ENCODE data around the gene EP300.
"Not testable (repeated sequence)": the region's sequence is repeated elsewhere in the genome, so short reads cannot be mapped to it uniquely, and the experiment has no call there.

Gene EP300

GRCh38 chr22:41152902-41153301 lies 60.5 kb downstream of the EP300 start:
- DNase-seq (ENCODE audit: low spot score), result no peak

DNA sequence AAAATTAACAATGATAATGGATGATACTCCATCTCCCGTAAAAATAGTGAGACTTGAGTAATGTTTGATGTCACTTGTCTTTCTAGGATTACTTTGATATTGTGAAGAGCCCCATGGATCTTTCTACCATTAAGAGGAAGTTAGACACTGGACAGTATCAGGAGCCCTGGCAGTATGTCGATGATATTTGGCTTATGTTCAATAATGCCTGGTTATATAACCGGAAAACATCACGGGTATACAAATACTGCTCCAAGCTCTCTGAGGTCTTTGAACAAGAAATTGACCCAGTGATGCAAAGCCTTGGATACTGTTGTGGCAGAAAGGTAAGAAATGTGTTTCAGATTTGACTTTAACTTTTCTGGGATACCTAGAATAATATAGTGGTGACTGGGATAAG lies 64.7 kb downstream of the EP300 start:
- no peak for DNase-seq (ENCODE audit: low spot score)

DNA sequence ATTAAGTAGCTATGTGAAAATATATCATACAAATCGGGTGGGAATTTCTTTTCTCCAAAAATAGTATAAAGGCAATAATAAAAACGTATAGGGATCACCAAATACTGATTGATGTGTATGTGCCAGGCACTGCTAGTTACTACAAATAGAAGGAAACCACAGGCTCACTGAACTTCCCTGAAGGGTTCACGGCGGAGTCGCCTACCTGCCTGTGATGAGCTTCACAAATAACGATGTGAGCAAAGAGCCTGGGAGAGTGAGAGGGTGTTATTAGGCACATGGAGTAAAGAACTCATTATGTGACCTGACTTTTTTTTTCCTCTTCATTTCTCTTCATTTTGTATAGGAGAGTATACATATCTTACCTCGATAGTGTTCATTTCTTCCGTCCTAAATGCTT lies 76.8 kb downstream of the EP300 start:
- no peak for DNase-seq (ENCODE audit: low spot score)

DNA sequence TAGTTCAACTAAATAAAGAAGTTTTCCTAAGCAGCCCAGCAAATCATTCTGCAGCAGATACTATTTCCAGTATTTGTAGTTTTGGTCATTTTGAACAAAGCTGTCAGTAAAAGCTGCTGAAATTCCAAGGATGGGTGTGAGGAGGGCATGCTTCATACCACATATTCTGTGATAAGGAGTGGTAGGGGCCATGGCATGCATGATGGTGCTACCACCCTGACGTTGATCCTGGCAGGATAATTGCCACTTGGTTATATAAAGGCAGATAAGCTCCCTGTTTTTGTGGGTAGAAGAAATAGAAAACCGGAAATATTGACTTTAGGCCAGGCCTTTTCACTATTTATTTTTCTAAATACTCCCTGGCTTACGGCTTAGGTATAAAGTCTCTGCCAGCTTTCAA lies 79.6 kb downstream of the EP300 start:
- DNase-seq (ENCODE audit: low spot score), result no peak

GRCh38 chr22:41175546-41175945 lies 83.2 kb downstream of the EP300 start:
- no peak for DNase-seq (ENCODE audit: low spot score)

- DNase-seq (ENCODE audit: low spot score), result no peak
Observed at GRCh38 chr22:41177040-41177621, 84.7 kb downstream of the EP300 start.

- no peak for DNase-seq (ENCODE audit: low spot score)
Observed at GRCh38 chr22:41177622-41178424, 85.4 kb downstream of the EP300 start.

DNA sequence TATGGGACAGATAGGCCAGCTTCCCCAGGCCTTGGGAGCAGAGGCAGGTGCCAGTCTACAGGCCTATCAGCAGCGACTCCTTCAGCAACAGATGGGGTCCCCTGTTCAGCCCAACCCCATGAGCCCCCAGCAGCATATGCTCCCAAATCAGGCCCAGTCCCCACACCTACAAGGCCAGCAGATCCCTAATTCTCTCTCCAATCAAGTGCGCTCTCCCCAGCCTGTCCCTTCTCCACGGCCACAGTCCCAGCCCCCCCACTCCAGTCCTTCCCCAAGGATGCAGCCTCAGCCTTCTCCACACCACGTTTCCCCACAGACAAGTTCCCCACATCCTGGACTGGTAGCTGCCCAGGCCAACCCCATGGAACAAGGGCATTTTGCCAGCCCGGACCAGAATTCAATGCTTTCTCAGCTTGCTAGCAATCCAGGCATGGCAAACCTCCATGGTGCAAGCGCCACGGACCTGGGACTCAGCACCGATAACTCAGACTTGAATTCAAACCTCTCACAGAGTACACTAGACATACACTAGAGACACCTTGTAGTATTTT lies 86.1 kb downstream of the EP300 start:
- no peak for DNase-seq (ENCODE audit: low spot score)

DNA sequence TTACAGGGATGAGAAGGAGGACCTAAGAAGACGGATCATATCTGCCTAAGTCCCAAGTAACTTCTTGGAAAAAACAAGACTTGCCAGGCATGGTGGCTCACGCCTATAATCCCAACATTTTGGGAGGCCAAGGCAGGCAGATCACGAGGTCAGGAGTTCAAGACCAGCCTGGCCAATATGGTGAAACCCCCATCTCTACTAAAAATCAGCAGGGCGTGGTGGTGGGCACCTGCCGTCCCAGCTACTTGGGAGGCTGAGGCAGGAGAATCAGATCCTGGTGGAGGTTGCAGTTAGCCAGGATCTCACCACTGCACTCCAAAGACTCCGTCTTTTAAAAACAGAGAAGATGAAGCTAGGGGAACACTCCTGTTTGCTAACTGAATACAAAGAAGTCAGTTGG lies 88.0 kb downstream of the EP300 start:
- DNase-seq (ENCODE audit: low spot score), result not testable (repeated sequence)

GRCh38 chr22:41180926-41181325 lies 88.5 kb downstream of the EP300 start:
- DNase-seq (ENCODE audit: low spot score), result no peak

DNA sequence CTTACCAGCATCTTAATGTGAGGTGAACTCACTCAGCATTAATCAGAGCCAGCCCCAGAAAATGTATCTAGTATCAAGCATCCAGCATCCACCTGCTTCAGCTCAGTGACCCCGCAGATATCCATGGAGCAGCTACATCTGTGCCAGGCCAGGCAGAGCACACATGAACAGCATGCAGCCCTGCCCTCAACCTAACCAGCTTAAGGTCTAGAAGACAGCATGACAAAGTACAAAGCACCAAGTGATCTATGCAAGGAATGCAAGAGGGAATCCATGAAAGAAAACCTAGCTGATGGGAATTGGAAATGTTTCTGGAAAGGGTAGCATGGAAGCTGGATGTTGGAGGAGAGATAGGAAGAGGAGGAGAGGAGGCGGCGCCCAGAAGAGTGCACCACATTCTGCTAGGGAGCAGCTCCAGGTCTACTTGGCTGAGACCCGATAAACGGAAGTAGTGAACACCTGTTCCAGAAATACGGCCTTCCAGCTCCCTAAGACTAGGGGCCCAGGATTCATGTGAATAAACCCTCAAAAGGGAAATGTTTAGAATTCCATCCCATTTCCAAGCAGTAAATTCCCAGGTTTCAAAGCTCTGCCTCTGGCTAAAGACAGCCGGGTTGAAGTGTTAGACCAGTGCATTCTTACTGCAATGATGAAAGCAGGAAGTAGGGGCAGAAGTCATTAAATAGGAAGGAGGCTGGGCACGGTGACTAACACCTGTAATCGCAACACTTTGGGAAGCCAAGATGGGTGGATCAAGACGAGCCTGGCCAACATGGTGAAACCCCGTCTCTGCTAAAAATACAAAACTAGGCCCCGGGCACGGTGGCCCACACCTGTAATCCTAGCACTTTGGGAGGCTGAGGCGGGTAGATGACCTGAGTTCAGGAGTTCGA lies 89.2 kb downstream of the EP300 start:
- no peak for DNase-seq (ENCODE audit: low spot score)

- no peak for DNase-seq (ENCODE audit: low spot score)
Observed at GRCh38 chr22:41184679-41185078, 92.3 kb downstream of the EP300 start.

GRCh38 chr22:41191467-41191866 lies 99.1 kb downstream of the EP300 start:
- no peak for DNase-seq (ENCODE audit: low spot score)

- no peak for DNase-seq (ENCODE audit: low spot score)
Observed at GRCh38 chr22:41193829-41194228, 101.4 kb downstream of the EP300 start.

- peak; percentile 76 for DNase-seq (ENCODE audit: low spot score)
Observed at GRCh38 chr22:41197038-41197972, 104.9 kb downstream of the EP300 start.

GRCh38 chr22:41198027-41198580 lies 105.7 kb downstream of the EP300 start:
- DNase-seq (ENCODE audit: low spot score), result no peak

DNA sequence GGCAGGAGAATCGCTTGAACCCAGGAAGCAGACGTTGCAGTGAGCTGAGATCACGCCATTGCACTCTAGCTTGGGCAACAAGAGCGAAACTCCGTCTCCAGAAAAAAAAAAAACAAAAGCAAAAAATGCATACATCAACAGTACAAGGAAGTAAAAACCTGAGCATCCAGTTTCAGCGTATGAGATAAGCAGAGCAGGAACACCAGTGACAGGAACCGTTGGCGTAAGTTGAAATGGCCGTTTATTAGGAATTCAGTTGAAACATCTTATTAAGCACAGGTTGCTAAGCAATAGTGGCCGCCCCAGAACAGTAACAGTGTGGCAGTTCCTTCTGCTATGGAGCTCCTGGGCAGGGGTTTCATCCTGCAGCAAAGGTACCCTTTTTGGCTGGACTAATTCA lies 108.7 kb downstream of the EP300 start:
- no peak for DNase-seq (ENCODE audit: low spot score)

- no peak for DNase-seq (ENCODE audit: low spot score)
Observed at GRCh38 chr22:41203118-41203517, 110.7 kb downstream of the EP300 start.

GRCh38 chr22:41204066-41204465 lies 111.7 kb downstream of the EP300 start:
- no peak for DNase-seq (ENCODE audit: low spot score)

- DNase-seq (ENCODE audit: low spot score), result peak; percentile 97
Observed at GRCh38 chr22:41204992-41205900, 112.9 kb downstream of the EP300 start, which contains the start of gene L3MBTL2. Gene L3MBTL2 (plus strand): TSS chr22:41205312. CDS start chr22:41205363, 51 bp downstream.
